Uterus (tissue), 2 donors: ENCODE measurements around the gene ATXN2.

Experiments used
- POLR2A ChIP-seq, 2 donors: fragments of 450-650 bp; IDR thresholded peaks; one replicate each; pipeline ENCODE4 v1.6.1; 2016; ENCODE audit warnings: antibody characterized with exemption in 2 of 2, mild to moderate bottlenecking in 1 of 2, moderate library complexity in 1 of 2
- TF ChIP-seq, protein P1 (sequence below), 4 experiments: fragments of 200-600 bp in 2 of 4; fragments of 450-650 bp in 2 of 4; sonication (generic) in 2 of 4; IDR thresholded peaks; one replicate each; pipeline ENCODE4 v1.5.1; 2016 to 2019; ENCODE audit warnings: antibody characterized with exemption in 4 of 4, mild to moderate bottlenecking in 2 of 4, moderate library complexity in 1 of 4

DNA sequence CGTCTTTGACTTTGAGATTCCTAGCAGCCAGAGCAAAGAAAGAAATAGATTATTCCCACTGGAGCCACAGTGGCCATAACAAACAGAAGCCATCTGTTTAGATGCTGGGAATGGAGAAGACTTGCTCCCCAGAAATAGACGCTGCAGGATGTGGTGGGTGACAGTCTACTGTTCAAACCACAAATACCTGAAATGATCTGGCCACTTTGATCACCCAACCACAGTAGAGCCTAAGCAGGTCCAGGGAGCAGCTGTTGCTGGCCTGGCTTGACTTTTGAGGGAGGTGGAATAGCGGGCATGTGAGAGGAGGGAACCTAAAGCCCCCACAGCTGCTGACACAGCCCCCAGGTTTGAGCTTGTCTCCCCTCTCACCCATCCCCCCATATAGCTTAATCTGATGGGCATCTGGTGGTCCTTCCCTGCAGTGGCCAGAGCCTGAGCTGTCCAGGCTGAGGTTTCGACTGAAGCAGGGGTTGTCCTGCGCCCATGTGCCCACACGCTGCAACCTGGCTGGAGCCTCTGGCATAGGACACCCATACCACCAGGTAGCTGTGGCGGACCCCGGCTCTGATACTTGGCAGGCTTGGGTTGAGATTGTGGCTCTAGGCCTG is 154.7 kb downstream of the ATXN2 start:
- TF ChIP-seq, protein P1, sequence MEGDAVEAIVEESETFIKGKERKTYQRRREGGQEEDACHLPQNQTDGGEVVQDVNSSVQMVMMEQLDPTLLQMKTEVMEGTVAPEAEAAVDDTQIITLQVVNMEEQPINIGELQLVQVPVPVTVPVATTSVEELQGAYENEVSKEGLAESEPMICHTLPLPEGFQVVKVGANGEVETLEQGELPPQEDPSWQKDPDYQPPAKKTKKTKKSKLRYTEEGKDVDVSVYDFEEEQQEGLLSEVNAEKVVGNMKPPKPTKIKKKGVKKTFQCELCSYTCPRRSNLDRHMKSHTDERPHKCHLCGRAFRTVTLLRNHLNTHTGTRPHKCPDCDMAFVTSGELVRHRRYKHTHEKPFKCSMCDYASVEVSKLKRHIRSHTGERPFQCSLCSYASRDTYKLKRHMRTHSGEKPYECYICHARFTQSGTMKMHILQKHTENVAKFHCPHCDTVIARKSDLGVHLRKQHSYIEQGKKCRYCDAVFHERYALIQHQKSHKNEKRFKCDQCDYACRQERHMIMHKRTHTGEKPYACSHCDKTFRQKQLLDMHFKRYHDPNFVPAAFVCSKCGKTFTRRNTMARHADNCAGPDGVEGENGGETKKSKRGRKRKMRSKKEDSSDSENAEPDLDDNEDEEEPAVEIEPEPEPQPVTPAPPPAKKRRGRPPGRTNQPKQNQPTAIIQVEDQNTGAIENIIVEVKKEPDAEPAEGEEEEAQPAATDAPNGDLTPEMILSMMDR (IDR thresholded peaks at IDR 0.05): no peak
- no peak for TF ChIP-seq POLR2A (IDR thresholded peaks at IDR 0.05)
